K562 (cell line): ENCODE results near the gene DCAF10. TPM values are rescaled to one million over a fixed set of nuclear protein-coding genes. Genes with fewer than 3 reads are reported as not detected.

ENCODE experiments used
- BHLHE40 ChIP-seq: IDR thresholded peaks from 2 replicates; pipeline ENCODE4 v1.6.1; 2011; ENCODE audit warnings: low read length, improper control_type of control experiment
- CHD2 ChIP-seq: IDR thresholded peaks from 2 replicates; pipeline ENCODE4 v1.6.1; 2011; ENCODE audit warnings: low read depth, low read length
- DDX20 ChIP-seq: fragments of 450-650 bp; IDR thresholded peaks from 2 replicates; pipeline ENCODE4 v1.6.1; 2016; ENCODE audit warnings: missing genetic modification characterization, low read depth, mild to moderate bottlenecking, missing compliant biosample characterization, moderate library complexity
- DNMT1 ChIP-seq: fragments of 450-650 bp; IDR thresholded peaks from 2 replicates; pipeline ENCODE4 v1.6.1; 2016; ENCODE audit warnings: antibody characterized with exemption, mild to moderate bottlenecking
- KDM4B ChIP-seq, 2 experiments: fragments of 450-650 bp in 1 of 2; sonication (generic) in 1 of 2; IDR thresholded peaks; 2 replicates each; pipeline ENCODE4 v1.6.1; 2016 to 2017; ENCODE audit warnings: borderline replicate concordance in 2 of 2, antibody characterized with exemption in 1 of 2, low read depth in 1 of 2, mild to moderate bottlenecking in 1 of 2
- PHB2 ChIP-seq: fragments of 450-650 bp; IDR thresholded peaks from 2 replicates; pipeline ENCODE4 v1.6.1; 2017; ENCODE audit warnings: low read depth
- RB1 ChIP-seq: fragments of 450-650 bp; IDR thresholded peaks from 2 replicates; pipeline ENCODE4 v1.6.1; 2017; ENCODE audit warnings: low read depth, mild to moderate bottlenecking
- TFAM ChIP-seq: fragments of 250-450 bp; sonication (Bioruptor Pico); conservative IDR thresholded peaks from 2 replicates; pipeline ENCODE4 v1.5.0; 2021; ENCODE audit warnings: mild to moderate bottlenecking, moderate library complexity
- ZNF217 ChIP-seq: sonication (generic); formaldehyde crosslinking; IDR thresholded peaks from 2 replicates; pipeline ENCODE4 v1.8.0; 2022; ENCODE audit warnings: mild to moderate bottlenecking, missing genetic modification reagents
- ZNF830 ChIP-seq: fragments of 250-450 bp; sonication (Bioruptor Pico); IDR thresholded peaks from 2 replicates; pipeline ENCODE4 v1.5.0; 2021; ENCODE audit warnings: mild to moderate bottlenecking
- polyA plus RNA-seq, 8 experiments: library from polyadenylated mRNA; depleted of rRNA in 4 of 8; stranded (reverse) in 5 of 8; unstranded in 3 of 8; fragments of >200 nt; fragmentation: Nextera tagmentation in 2 of 8; fragmentation: Illumina TruSeq in 1 of 8; extraction: Ambion mirVana in 2 of 8; extraction: Trizol in 1 of 8; gene quantifications; 2 replicates each; pipeline versions ENCODE4 v1.2.1 to v1.2.3, GENCODE V29; 2011 to 2014; ENCODE audit warnings: inconsistent platforms in 1 of 8, missing spikeins in 1 of 8
- total RNA-seq, 7 experiments: library from RNA; depleted of rRNA in 6 of 7; stranded (reverse); fragments of >200 nt in 6 of 7; fragmentation: Illumina TruSeq in 2 of 7; extraction: Trizol in 2 of 7; gene quantifications; 2 replicates each; pipeline versions ENCODE4 v1.2.1 to v1.2.3, GENCODE V29; 2011 to 2021; ENCODE audit warnings: low replicate concordance in 1 of 7
- TF ChIP-seq, protein P1 (sequence below): fragments of 450-650 bp; IDR thresholded peaks from 2 replicates; pipeline ENCODE4 v1.6.1; 2018; ENCODE audit warnings: mild to moderate bottlenecking, low read depth; ENCODE audit not compliant: partially characterized antibody
- TF ChIP-seq, protein P2 (sequence below), 2 experiments: fragments of 450-650 bp in 1 of 2; IDR thresholded peaks; 2 replicates each; pipeline ENCODE4 v1.6.1; 2011 to 2017; ENCODE audit warnings: low read depth in 2 of 2, antibody characterized with exemption in 1 of 2, borderline replicate concordance in 1 of 2, low read length in 1 of 2, mild to moderate bottlenecking in 1 of 2, mixed read lengths in 1 of 2; ENCODE audit not compliant: control insufficient read depth in 1 of 2
- TF ChIP-seq, protein P3 (sequence below): sonication (generic); IDR thresholded peaks from 2 replicates; pipeline ENCODE4 v1.6.1; 2016
- TF ChIP-seq, protein P4 (sequence below): fragments of 450-650 bp; IDR thresholded peaks from 2 replicates; pipeline ENCODE4 v1.6.1; 2016
- TF ChIP-seq, protein P5 (sequence below): sonication (generic); formaldehyde crosslinking; IDR thresholded peaks from 2 replicates; pipeline ENCODE4 v1.8.0; 2022; ENCODE audit warnings: mild to moderate bottlenecking, missing genetic modification reagents

Gene DCAF10
- total and polyA plus RNA-seq, 9 of the 15 experiments (the other 6 are each of a cell fraction or from before 2014, with no cell fraction given) = 6.8 to 40.1 (median 16.9) TPM

DNA sequence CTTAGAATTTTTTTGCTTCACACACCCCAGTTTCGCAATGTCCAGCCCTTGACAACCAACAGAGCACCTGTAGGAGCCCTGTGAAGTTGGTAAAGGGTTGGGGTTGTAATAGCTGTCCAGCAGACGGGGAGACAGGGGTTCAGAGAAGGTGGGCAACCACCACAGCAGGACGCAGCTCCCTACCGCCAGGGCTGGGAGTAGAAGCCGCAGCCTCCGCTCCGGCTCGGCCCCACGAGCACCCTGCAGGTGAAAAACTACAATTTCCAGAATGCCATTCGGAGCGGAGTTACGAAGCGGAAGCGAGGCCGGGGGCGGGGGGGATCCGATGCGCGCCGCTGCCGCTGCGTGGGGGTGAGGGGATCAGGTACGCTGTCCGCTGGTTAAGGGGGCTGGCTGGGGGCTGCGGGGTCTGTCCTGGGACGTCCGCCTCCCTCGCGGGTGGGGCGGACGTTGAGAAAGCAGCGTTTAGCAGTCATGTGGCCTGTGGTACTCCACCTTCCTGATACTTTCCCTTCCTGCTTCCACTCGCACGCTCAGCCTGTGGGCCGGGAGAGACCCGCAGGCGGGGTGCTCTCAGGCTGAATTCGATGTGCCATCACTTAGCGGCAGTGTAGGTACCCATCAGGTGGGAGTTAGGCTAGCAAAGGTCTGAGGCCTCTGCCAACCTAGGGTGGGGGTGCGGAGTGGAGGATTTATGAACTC lies 47.0 kb upstream of the DCAF10 start, which contains the start of gene TRMT10B (continued):
- TF ChIP-seq, protein P1, sequence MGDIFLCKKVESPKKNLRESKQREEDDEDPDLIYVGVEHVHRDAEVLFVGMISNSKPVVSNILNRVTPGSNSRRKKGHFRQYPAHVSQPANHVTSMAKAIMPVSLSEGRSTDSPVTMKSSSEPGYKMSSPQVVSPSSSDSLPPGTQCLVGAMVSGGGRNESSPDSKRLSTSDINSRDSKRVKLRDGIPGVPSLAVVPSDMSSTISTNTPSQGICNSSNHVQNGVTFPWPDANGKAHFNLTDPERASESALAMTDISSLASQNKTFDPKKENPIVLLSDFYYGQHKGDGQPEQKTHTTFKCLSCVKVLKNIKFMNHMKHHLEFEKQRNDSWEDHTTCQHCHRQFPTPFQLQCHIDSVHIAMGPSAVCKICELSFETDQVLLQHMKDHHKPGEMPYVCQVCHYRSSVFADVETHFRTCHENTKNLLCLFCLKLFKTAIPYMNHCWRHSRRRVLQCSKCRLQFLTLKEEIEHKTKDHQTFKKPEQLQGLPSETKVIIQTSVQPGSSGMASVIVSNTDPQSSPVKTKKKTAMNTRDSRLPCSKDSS = no peak
- TF ChIP-seq DNMT1 (no peak), ZNF830 (CRISPR knock-in tag) (no peak), ZNF217 (CRISPR knock-in tag) (no peak), TFAM (CRISPR knock-in tag) (no peak), PHB2 (no peak), RB1 (no peak), KDM4B (IDR thresholded peaks at IDR 0.05; ENCODE audit: borderline replicate concordance in 2 of 2, low read depth in 1 of 2) (no peak; a peak in 1 of 4 replicates), BHLHE40 (no peak), CHD2 (no peak), DDX20 (tag) (no peak)
- TF ChIP-seq, protein P2, sequence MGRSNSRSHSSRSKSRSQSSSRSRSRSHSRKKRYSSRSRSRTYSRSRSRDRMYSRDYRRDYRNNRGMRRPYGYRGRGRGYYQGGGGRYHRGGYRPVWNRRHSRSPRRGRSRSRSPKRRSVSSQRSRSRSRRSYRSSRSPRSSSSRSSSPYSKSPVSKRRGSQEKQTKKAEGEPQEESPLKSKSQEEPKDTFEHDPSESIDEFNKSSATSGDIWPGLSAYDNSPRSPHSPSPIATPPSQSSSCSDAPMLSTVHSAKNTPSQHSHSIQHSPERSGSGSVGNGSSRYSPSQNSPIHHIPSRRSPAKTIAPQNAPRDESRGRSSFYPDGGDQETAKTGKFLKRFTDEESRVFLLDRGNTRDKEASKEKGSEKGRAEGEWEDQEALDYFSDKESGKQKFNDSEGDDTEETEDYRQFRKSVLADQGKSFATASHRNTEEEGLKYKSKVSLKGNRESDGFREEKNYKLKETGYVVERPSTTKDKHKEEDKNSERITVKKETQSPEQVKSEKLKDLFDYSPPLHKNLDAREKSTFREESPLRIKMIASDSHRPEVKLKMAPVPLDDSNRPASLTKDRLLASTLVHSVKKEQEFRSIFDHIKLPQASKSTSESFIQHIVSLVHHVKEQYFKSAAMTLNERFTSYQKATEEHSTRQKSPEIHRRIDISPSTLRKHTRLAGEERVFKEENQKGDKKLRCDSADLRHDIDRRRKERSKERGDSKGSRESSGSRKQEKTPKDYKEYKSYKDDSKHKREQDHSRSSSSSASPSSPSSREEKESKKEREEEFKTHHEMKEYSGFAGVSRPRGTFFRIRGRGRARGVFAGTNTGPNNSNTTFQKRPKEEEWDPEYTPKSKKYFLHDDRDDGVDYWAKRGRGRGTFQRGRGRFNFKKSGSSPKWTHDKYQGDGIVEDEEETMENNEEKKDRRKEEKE (IDR thresholded peaks at IDR 0.05; ENCODE audit: borderline replicate concordance in 1 of 2, control insufficient read depth in 1 of 2, low read depth in 2 of 2, low read length in 1 of 2) = no peak
- TF ChIP-seq, protein P3, sequence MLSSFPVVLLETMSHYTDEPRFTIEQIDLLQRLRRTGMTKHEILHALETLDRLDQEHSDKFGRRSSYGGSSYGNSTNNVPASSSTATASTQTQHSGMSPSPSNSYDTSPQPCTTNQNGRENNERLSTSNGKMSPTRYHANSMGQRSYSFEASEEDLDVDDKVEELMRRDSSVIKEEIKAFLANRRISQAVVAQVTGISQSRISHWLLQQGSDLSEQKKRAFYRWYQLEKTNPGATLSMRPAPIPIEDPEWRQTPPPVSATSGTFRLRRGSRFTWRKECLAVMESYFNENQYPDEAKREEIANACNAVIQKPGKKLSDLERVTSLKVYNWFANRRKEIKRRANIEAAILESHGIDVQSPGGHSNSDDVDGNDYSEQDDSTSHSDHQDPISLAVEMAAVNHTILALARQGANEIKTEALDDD = no peak
- TF ChIP-seq, protein P4, sequence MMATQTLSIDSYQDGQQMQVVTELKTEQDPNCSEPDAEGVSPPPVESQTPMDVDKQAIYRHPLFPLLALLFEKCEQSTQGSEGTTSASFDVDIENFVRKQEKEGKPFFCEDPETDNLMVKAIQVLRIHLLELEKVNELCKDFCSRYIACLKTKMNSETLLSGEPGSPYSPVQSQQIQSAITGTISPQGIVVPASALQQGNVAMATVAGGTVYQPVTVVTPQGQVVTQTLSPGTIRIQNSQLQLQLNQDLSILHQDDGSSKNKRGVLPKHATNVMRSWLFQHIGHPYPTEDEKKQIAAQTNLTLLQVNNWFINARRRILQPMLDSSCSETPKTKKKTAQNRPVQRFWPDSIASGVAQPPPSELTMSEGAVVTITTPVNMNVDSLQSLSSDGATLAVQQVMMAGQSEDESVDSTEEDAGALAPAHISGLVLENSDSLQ = no peak
- TF ChIP-seq, protein P5, sequence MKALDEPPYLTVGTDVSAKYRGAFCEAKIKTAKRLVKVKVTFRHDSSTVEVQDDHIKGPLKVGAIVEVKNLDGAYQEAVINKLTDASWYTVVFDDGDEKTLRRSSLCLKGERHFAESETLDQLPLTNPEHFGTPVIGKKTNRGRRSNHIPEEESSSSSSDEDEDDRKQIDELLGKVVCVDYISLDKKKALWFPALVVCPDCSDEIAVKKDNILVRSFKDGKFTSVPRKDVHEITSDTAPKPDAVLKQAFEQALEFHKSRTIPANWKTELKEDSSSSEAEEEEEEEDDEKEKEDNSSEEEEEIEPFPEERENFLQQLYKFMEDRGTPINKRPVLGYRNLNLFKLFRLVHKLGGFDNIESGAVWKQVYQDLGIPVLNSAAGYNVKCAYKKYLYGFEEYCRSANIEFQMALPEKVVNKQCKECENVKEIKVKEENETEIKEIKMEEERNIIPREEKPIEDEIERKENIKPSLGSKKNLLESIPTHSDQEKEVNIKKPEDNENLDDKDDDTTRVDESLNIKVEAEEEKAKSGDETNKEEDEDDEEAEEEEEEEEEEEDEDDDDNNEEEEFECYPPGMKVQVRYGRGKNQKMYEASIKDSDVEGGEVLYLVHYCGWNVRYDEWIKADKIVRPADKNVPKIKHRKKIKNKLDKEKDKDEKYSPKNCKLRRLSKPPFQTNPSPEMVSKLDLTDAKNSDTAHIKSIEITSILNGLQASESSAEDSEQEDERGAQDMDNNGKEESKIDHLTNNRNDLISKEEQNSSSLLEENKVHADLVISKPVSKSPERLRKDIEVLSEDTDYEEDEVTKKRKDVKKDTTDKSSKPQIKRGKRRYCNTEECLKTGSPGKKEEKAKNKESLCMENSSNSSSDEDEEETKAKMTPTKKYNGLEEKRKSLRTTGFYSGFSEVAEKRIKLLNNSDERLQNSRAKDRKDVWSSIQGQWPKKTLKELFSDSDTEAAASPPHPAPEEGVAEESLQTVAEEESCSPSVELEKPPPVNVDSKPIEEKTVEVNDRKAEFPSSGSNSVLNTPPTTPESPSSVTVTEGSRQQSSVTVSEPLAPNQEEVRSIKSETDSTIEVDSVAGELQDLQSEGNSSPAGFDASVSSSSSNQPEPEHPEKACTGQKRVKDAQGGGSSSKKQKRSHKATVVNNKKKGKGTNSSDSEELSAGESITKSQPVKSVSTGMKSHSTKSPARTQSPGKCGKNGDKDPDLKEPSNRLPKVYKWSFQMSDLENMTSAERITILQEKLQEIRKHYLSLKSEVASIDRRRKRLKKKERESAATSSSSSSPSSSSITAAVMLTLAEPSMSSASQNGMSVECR (CRISPR knock-in tag) = 0 out of 2 replicates have a peak, but pooled peaks have one; percentile 23
